Activated naive CD8-positive, alpha-beta T cell treated with anti-CD3 and anti-CD28 coated beads, Interleukin-2, amount 50 U/mL, for 24 hours (primary cell): Measurements from ENCODE around the gene PDS5A.
A peak's percentile ranks its signal among the peaks of the same experiment; 100 is the strongest.
"Not testable (repeated sequence)": the region's sequence is repeated elsewhere in the genome, so short reads cannot be mapped to it uniquely, and the experiment has no call there.

Experiments
- ATAC-seq: fragments of 150-1000 bp; cut with Tn5 transposase; one replicate; pipeline ENCODE4 v1.10.0; 2021
- DNase-seq: peaks from one replicate; pipeline ENCODE4 v3.0.0; 2021
- H3K27ac Mint-ChIP-seq: one replicate; pipeline ENCODE4 v1.8.0; 2021; ENCODE audit warnings: mild to moderate bottlenecking, mixed read lengths
- H3K27me3 Mint-ChIP-seq: one replicate; pipeline ENCODE4 v1.8.0; 2021; ENCODE audit warnings: mixed read lengths
- H3K36me3 Mint-ChIP-seq: one replicate; pipeline ENCODE4 v1.8.0; 2021; ENCODE audit warnings: low read depth, mixed read lengths
- H3K4me1 Mint-ChIP-seq: one replicate; pipeline ENCODE4 v1.8.0; 2021; ENCODE audit warnings: mixed read lengths
- H3K4me3 Mint-ChIP-seq: one replicate; pipeline ENCODE4 v1.8.0; 2021; ENCODE audit warnings: mild to moderate bottlenecking, moderate library complexity, mixed read lengths
- H3K9me3 Mint-ChIP-seq: one replicate; pipeline ENCODE4 v1.8.0; 2021; ENCODE audit warnings: mixed read lengths

Gene PDS5A

DNA sequence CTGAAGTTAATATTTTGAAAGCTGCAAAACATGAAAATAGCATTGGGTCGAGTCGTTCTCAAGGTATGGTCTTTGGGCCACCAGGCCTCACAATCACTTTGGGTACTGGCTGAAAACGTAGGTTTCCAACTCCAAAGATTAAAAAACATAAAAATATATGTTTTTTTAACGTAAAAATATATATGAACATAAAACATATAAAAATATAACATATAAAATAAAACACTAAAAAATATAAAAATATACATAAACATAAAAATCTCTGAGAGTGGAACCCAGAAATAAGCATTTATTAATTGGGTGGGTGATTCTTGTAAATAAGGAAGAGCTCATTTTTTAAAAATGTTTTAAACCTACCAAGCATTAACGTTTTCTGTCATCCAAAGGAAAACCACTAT is 666 bp upstream of the PDS5A start:
- Mint-ChIP-seq H3K27me3 (no peaks in the 10 kb centered on the region), H3K4me1 (peaks cover 37% of the 10 kb centered on the region), H3K4me3 (peak overlapping the region; percentile 85), H3K27ac (peak overlapping the region; percentile 97), H3K9me3 (no peaks in the 10 kb centered on the region), H3K36me3 (peaks cover 24% of the 10 kb centered on the region)
- no peak for DNase-seq
- ATAC-seq = no peak

DNA sequence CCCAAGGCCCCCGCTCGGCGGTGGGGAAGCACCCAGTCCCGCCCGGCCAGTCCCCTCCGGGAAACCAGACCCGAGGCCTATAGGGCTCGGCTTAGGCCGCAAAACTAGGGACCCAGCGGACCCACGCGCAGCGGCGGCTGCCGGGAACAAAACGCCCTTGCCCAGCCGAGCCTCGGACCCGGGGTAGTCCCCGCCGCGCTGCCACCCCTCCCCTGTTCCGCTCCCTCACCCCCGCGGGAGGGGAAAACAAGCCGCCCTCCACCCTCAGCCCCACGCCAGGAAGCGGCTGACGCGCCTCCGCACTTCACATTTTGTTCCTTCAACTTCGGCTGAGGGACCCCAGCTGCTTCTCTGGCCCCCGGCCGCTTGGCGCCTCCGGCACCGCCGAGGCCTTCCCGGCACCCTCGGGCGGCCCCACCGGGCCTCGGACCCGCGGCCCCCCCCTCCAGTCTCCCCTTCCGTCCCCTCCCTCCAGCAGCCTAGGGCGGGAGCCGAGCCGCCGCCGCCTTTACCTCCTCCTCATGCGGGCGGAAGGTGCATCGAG is 694 bp downstream of the PDS5A start:
- Mint-ChIP-seq H3K36me3 (peaks cover 29% of the 10 kb centered on the region), H3K27ac (peak overlapping the region; percentile 85), H3K4me1 (peaks cover 42% of the 10 kb centered on the region), H3K9me3 (no peaks in the 10 kb centered on the region), H3K4me3 (peak overlapping the region; percentile 88), H3K27me3 (no peaks in the 10 kb centered on the region)
- peak; percentile 56 for DNase-seq
- ATAC-seq = peak; percentile 12

DNA sequence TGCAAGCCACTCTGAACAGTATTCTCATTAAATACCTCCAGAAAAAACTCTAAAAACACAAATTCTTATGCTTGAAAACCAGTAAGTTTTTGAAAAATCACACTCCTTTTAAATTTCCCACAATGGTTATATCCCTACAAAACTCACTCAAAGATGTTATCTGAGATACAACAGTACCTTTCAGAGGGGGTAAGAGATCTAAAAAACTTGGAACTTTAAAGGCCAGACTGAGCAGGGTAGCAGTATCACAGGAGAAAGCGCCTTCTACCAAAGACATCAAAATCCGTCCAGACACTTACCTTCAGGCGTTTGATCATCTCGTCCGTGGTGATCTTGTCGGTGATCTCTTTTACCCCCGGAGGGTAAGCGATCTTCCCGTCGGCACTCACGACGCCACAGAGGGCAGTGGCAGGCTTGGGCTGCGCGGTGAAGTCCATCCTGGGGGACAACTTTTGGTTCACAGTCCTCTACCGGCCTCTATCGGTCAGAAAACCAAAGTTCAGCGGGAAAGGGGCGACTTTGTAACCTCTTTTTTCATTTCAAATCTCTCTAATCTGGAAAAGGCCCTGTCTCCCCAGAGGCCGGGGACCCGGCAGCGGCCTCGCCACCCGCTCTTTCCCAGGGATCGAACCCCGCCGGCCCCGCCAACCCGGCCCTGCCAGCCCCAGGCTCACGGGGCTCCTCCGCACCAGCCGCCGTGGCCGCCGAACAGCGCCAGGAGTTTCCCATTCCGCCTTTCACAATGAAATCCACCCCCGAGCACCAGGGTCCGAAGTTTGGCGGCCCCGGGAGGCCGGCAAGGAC is 1.4 kb downstream of the PDS5A start:
- peak overlapping the region; percentile 88 for H3K4me3 Mint-ChIP-seq
- H3K4me1 Mint-ChIP-seq = peaks cover 47% of the 10 kb centered on the region
- no peaks in the 10 kb centered on the region for H3K9me3 Mint-ChIP-seq
- peak; percentile 34 for ATAC-seq
- H3K36me3 Mint-ChIP-seq = peaks cover 30% of the 10 kb centered on the region
- H3K27ac Mint-ChIP-seq = peak overlapping the region; percentile 85
- peak; percentile 72 for DNase-seq
- no peaks in the 10 kb centered on the region for H3K27me3 Mint-ChIP-seq

GRCh38 chr4:39975488-39976089 is 2.1 kb downstream of the PDS5A start:
- Mint-ChIP-seq H3K4me1 (peaks cover 54% of the 10 kb centered on the region), H3K9me3 (no peaks in the 10 kb centered on the region), H3K36me3 (peaks cover 37% of the 10 kb centered on the region), H3K4me3 (peak overlapping the region; percentile 88), H3K27ac (peak overlapping the region; percentile 85), H3K27me3 (no peaks in the 10 kb centered on the region)
- DNase-seq (no peak), ATAC-seq (no peak)

DNA sequence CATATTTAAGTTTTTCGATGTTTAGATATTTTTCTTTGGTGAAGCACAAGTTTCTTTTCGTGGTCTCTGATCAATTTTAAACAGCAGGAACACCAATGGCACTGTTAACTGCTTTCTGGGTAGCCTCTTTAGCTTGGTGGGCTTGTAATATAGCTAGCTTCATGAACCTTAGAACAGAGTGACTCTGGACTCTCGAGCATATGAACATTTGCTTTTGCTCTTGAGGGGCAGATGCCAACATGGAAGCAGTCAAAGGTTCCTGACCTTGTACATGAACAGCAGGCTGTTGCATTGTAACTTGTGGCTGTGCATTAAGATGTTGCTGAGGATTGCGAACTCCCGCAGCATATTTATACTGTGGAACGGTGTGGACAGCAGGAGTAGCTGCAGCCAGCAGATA is 4.7 kb downstream of the PDS5A start:
- H3K4me3 Mint-ChIP-seq = not testable (repeated sequence)

GRCh38 chr4:39970671-39971640 is 6.8 kb downstream of the PDS5A start:
- Mint-ChIP-seq H3K27ac (peak overlapping the region; percentile 4), H3K4me3 (peak overlapping the region; percentile 26), H3K4me1 (peaks cover 60% of the 10 kb centered on the region), H3K9me3 (no peaks in the 10 kb centered on the region), H3K36me3 (peaks cover 52% of the 10 kb centered on the region), H3K27me3 (no peaks in the 10 kb centered on the region)
- ATAC-seq = no peak
- no peak for DNase-seq

More for the DNA sequence above, 4.7 kb downstream of the PDS5A start:
- not testable (repeated sequence) for ATAC-seq, H3K9me3 Mint-ChIP-seq, H3K27ac Mint-ChIP-seq, H3K27me3 Mint-ChIP-seq, DNase-seq
- Mint-ChIP-seq H3K4me1 (peaks cover 56% of the 10 kb centered on the region), H3K36me3 (peaks cover 46% of the 10 kb centered on the region)

GRCh38 chr4:39963656-39964055 is 14.1 kb downstream of the PDS5A start:
- H3K27ac Mint-ChIP-seq = no peak overlapping the region
- ATAC-seq = no peak
- H3K4me1 Mint-ChIP-seq = peaks cover 29% of the 10 kb centered on the region
- peaks cover 27% of the 10 kb centered on the region for H3K36me3 Mint-ChIP-seq
- no peaks in the 10 kb centered on the region for H3K9me3 Mint-ChIP-seq
- H3K4me3 Mint-ChIP-seq = no peak overlapping the region
- no peaks in the 10 kb centered on the region for H3K27me3 Mint-ChIP-seq
- DNase-seq = no peak

DNA sequence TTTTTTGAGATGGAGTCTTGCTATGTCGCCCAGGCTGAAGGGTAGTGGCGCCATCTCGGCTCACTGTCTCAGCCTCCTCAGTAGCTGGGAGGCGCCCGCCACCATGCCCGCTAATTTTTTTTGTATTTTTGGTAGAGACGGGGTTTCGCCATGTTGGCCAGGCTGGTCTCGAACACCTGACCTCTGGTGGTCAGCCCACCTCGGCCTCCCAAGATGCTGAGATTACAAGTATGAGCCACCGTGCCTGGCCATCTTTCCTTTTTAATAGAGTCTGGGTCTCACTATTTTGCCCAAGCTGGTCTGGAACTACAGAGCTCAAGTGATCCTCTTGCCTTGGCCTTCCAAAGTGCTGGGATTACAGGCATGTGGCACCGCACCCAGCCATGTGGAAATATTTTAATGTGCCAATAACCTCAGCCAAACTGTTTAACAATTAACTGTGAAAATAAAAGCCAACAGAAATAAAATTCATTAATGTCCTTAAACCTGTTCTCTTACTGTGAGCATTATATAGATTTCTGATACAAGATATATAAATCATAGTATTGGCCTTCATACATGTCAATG is 16.3 kb downstream of the PDS5A start:
- H3K36me3 Mint-ChIP-seq = peaks cover 19% of the 10 kb centered on the region
- no peaks in the 10 kb centered on the region for H3K27me3 Mint-ChIP-seq
- H3K4me1 Mint-ChIP-seq = peaks cover 30% of the 10 kb centered on the region
- no peaks in the 10 kb centered on the region for H3K9me3 Mint-ChIP-seq
- ATAC-seq = no peak
- DNase-seq = no peak
- no peak overlapping the region for H3K27ac Mint-ChIP-seq
- no peak overlapping the region for H3K4me3 Mint-ChIP-seq

DNA sequence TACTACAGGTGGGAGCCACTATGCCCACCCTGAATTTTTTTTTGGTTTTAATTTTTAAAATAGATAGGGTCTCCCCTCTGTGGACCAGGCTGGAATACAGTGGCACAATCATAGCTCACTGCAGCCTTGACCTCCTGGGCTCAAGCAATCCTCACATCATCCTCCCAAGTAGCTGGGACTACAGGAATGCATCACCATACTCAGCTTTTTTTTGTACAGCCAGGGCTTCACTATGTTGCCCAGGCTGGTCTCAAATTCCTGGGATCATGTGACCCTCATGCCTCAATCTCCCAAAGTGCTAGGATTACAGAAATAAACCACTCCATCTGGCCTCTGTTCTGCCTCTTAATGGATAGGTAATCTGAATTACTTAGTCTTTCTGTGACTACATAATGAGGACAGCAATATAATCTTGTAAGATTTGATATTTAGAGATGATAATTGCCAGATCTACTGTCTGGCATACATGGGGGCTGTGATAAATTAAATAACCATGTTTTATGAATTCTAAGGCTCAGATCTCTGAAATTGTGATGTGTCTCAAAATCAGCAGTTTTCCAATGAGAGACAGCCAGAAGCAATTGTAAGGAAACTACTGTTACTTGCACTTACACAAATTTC is 26.7 kb downstream of the PDS5A start:
- ATAC-seq (no peak), DNase-seq (no peak)
- Mint-ChIP-seq H3K4me1 (peaks cover 50% of the 10 kb centered on the region), H3K27ac (no peak overlapping the region), H3K9me3 (no peaks in the 10 kb centered on the region), H3K36me3 (peaks cover 20% of the 10 kb centered on the region), H3K27me3 (no peaks in the 10 kb centered on the region), H3K4me3 (no peak overlapping the region)

GRCh38 chr4:39947963-39948362 is 29.7 kb downstream of the PDS5A start:
- H3K36me3 Mint-ChIP-seq = peaks cover 14% of the 10 kb centered on the region
- peaks cover 59% of the 10 kb centered on the region for H3K4me1 Mint-ChIP-seq
- H3K27me3 Mint-ChIP-seq = no peaks in the 10 kb centered on the region
- H3K27ac Mint-ChIP-seq = no peak overlapping the region
- H3K4me3 Mint-ChIP-seq = no peak overlapping the region
- no peaks in the 10 kb centered on the region for H3K9me3 Mint-ChIP-seq
- no peak for DNase-seq
- ATAC-seq = no peak

DNA sequence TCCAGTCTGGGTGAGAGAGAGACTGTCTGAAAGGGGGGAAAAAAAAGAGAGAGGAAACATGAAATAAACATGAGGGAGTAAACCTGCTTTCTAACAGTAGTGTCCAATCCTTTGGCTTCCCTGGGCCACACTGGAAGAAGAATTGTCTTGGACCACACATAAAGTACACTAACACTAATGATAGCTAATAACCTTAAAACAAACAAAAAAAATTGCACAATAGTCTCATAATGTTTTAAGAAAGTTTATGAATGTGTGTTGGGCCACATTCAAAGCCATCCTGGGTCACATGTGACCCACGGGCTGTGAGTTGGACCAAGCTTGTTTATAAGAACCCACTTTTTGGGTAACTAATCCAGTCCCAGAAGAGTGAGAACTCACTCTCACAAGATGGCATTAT is 30.3 kb downstream of the PDS5A start:
- no peaks in the 10 kb centered on the region for H3K9me3 Mint-ChIP-seq
- ATAC-seq = no peak
- no peaks in the 10 kb centered on the region for H3K27me3 Mint-ChIP-seq
- peaks cover 10% of the 10 kb centered on the region for H3K36me3 Mint-ChIP-seq
- no peak for DNase-seq
- peaks cover 57% of the 10 kb centered on the region for H3K4me1 Mint-ChIP-seq
- no peak overlapping the region for H3K27ac Mint-ChIP-seq
- no peak overlapping the region for H3K4me3 Mint-ChIP-seq

DNA sequence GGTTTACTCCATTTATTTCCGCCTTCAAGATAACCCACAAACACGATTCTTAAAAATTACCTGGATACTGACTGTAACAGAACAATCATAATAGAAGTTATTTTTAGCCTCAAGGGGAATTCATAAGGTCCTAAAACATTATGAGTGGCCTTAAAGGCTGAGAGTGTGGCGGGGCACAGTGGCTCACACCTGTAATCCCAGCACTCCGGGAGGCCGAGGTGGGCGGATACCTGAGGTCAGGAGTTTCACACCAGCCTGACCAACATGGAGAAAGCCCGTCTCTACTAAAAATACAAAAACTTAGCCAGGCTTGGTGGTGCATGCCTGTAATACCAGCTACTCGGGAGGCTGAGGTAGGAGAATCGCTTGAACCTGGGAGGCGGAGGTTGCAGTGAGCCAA is 33.5 kb downstream of the PDS5A start:
- not testable (repeated sequence) for H3K4me3 Mint-ChIP-seq, DNase-seq, H3K27ac Mint-ChIP-seq, H3K9me3 Mint-ChIP-seq, H3K36me3 Mint-ChIP-seq, ATAC-seq, H3K27me3 Mint-ChIP-seq
- H3K4me1 Mint-ChIP-seq = peaks cover 53% of the 10 kb centered on the region

GRCh38 chr4:39942507-39942906 is 35.2 kb downstream of the PDS5A start:
- H3K4me1 Mint-ChIP-seq = peaks cover 57% of the 10 kb centered on the region
- H3K4me3 Mint-ChIP-seq = no peak overlapping the region
- peaks cover 10% of the 10 kb centered on the region for H3K36me3 Mint-ChIP-seq
- no peaks in the 10 kb centered on the region for H3K9me3 Mint-ChIP-seq
- peak overlapping the region; percentile 20 for H3K27ac Mint-ChIP-seq
- no peaks in the 10 kb centered on the region for H3K27me3 Mint-ChIP-seq
- no peak for ATAC-seq
- no peak for DNase-seq
